ENCODE data around the gene PTPN7.
"Not testable (repeated sequence)": the region's sequence is repeated elsewhere in the genome, so short reads cannot be mapped to it uniquely, and the experiment has no call there.

PTPN7 gene

GRCh38 chr1:202179828-202180750 is 19.7 kb upstream of the PTPN7 start:
- no peak overlapping the region for H3K27ac Mint-ChIP-seq
- H3K27me3 Mint-ChIP-seq: peaks cover 10% of the 10 kb centered on the region
- H3K4me1 Mint-ChIP-seq: peaks cover 35% of the 10 kb centered on the region
- no peak overlapping the region for H3K4me3 Mint-ChIP-seq
- no peaks in the 10 kb centered on the region for H3K9me3 Mint-ChIP-seq
- DNase-seq (no peak), ATAC-seq (no peak)

GRCh38 chr1:202176949-202177927 is 16.8 kb upstream of the PTPN7 start:
- H3K4me1 Mint-ChIP-seq: peaks cover 12% of the 10 kb centered on the region
- no peaks in the 10 kb centered on the region for H3K27me3 Mint-ChIP-seq
- DNase-seq: no peak
- no peaks in the 10 kb centered on the region for H3K9me3 Mint-ChIP-seq
- H3K4me3 Mint-ChIP-seq: no peak overlapping the region
- H3K27ac Mint-ChIP-seq: no peak overlapping the region
- no peak for ATAC-seq

- DNase-seq (no peak), ATAC-seq (no peak)
- Mint-ChIP-seq H3K27ac (no peak overlapping the region), H3K27me3 (no peaks in the 10 kb centered on the region), H3K4me1 (peaks cover 10% of the 10 kb centered on the region), H3K4me3 (no peak overlapping the region), H3K9me3 (no peaks in the 10 kb centered on the region)
These were observed 13.6 kb upstream of the PTPN7 start for GRCh38 chr1:202173993-202174392.

GRCh38 chr1:202172015-202172355 is 11.6 kb upstream of the PTPN7 start:
- Mint-ChIP-seq H3K4me1 (peaks cover 26% of the 10 kb centered on the region), H3K27me3 (no peaks in the 10 kb centered on the region), H3K9me3 (no peaks in the 10 kb centered on the region), H3K4me3 (no peak overlapping the region), H3K27ac (no peak overlapping the region)
- ATAC-seq (peak; percentile 76), DNase-seq (no peak)

- Mint-ChIP-seq H3K27ac (no peak overlapping the region), H3K27me3 (no peaks in the 10 kb centered on the region), H3K4me3 (no peak overlapping the region), H3K9me3 (no peaks in the 10 kb centered on the region), H3K4me1 (peaks cover 31% of the 10 kb centered on the region)
- DNase-seq (no peak), ATAC-seq (peak; percentile 37)
These were observed 11.1 kb upstream of the PTPN7 start for GRCh38 chr1:202171292-202172014.

- Mint-ChIP-seq H3K27ac (no peak overlapping the region), H3K4me3 (no peak overlapping the region), H3K4me1 (peaks cover 39% of the 10 kb centered on the region), H3K9me3 (no peaks in the 10 kb centered on the region), H3K27me3 (no peaks in the 10 kb centered on the region)
- DNase-seq: no peak
- peak; percentile 25 for ATAC-seq
These were observed 10.3 kb upstream of the PTPN7 start for GRCh38 chr1:202170726-202171125.

GRCh38 chr1:202168861-202169260 is 8.5 kb upstream of the PTPN7 start:
- DNase-seq: no peak
- H3K9me3 Mint-ChIP-seq: no peaks in the 10 kb centered on the region
- no peak overlapping the region for H3K27ac Mint-ChIP-seq
- ATAC-seq: no peak
- H3K4me3 Mint-ChIP-seq: no peak overlapping the region
- peaks cover 57% of the 10 kb centered on the region for H3K4me1 Mint-ChIP-seq
- H3K27me3 Mint-ChIP-seq: no peaks in the 10 kb centered on the region

- DNase-seq: no peak
- ATAC-seq: no peak
- H3K4me1 Mint-ChIP-seq: peaks cover 67% of the 10 kb centered on the region
These were observed 7.5 kb upstream of the PTPN7 start for GRCh38 chr1:202167708-202168415.

GRCh38 chr1:202167054-202167453 is 6.7 kb upstream of the PTPN7 start:
- H3K27ac Mint-ChIP-seq, DNase-seq, H3K9me3 Mint-ChIP-seq, H3K4me3 Mint-ChIP-seq, H3K27me3 Mint-ChIP-seq, ATAC-seq: not testable (repeated sequence)
- peaks cover 75% of the 10 kb centered on the region for H3K4me1 Mint-ChIP-seq

More at GRCh38 chr1:202167708-202168415, 7.5 kb upstream of the PTPN7 start:
- Mint-ChIP-seq H3K9me3 (no peaks in the 10 kb centered on the region), H3K27me3 (no peaks in the 10 kb centered on the region), H3K27ac (no peak overlapping the region), H3K4me3 (no peak overlapping the region)

- Mint-ChIP-seq H3K4me1 (peaks cover 84% of the 10 kb centered on the region), H3K4me3 (peak overlapping the region; percentile 79 to 99), H3K27me3 (no peaks in the 10 kb centered on the region), H3K9me3 (no peaks in the 10 kb centered on the region), H3K27ac (peak overlapping the region; percentile 77 to 89)
- DNase-seq (no peak), ATAC-seq (no peak)
These were observed 5.8 kb upstream of the PTPN7 start for GRCh38 chr1:202165942-202166843.

- DNase-seq: peak in 1 of 2 donors; percentile 36
- Mint-ChIP-seq H3K9me3 (no peaks in the 10 kb centered on the region), H3K4me1 (peaks cover 83% of the 10 kb centered on the region), H3K4me3 (peak overlapping the region; percentile 79 to 99), H3K27ac (peak overlapping the region; percentile 77 to 89), H3K27me3 (no peaks in the 10 kb centered on the region)
- ATAC-seq: no peak
These were observed 5.0 kb upstream of the PTPN7 start for GRCh38 chr1:202165267-202165941.

- H3K9me3 Mint-ChIP-seq: no peaks in the 10 kb centered on the region
- peak overlapping the region; percentile 89 to 90 for H3K27ac Mint-ChIP-seq
- no peaks in the 10 kb centered on the region for H3K27me3 Mint-ChIP-seq
- peaks cover 82% of the 10 kb centered on the region for H3K4me1 Mint-ChIP-seq
- DNase-seq: peak; percentile 58 to 79
- peak; percentile 70 for ATAC-seq
- peak overlapping the region; percentile 79 to 99 for H3K4me3 Mint-ChIP-seq
These were observed 4.1 kb upstream of the PTPN7 start for GRCh38 chr1:202164271-202165037.

Data from stimulated activated naive CD8-positive, alpha-beta T cell treated with anti-CD3 and anti-CD28 coated beads, Interleukin-15, amount 100 ng/mL, for 72 hours (primary cell).